HepG2 (cell line): Measurements from ENCODE around the gene NMNAT3. TPM values are rescaled to one million over a fixed set of nuclear protein-coding genes. Genes with fewer than 3 reads are reported as not detected.

Experiments used
- ATAC-seq: fragments of 200-7000 bp; cut with Tn5 transposase; 3 replicates; pipeline ENCODE4 v1.9.1; 2020; ENCODE audit warnings: mild to moderate bottlenecking, moderate library complexity
- BruUV-seq: library from RNA; stranded (reverse); fragments of 400-500 nt; replicated peaks from 2 replicates; lab custom pipeline; 2021; lab: Mats Ljungman, UMichigan
- CTCF ChIA-PET: fragments of 300-600 bp; formaldehyde crosslinking; extraction: SDS; loops from one replicate; lab custom pipeline; 2021; ENCODE audit warnings: low total read pairs, inconsistent platforms, low intra/inter-chr PET ratio; lab: Yijun Ruan, JAX
- POLR2A ChIA-PET: fragments of 350-600 bp; sonication (Branson Sonifier 250); formaldehyde crosslinking; loops from one replicate; lab custom pipeline; 2020; ENCODE audit warnings: antibody characterized with exemption, inconsistent platforms; lab: Yijun Ruan, JAX
- DNase-seq: peaks from one replicate; pipeline ENCODE4 v3.0.0-alpha.2; 2015; ENCODE audit warnings: low spot score
- FAIRE-seq: peaks from 3 replicates; lab custom pipeline; 2011; peaks lifted over from hg19 to GRCh38; lab: Jason Lieb, UNC
- H2AFZ ChIP-seq: one replicate; pipeline ENCODE4 v1.6.1; 2011; ENCODE audit warnings: low read length, inconsistent platforms
- H3K27ac ChIP-seq: fragments of 300-600 bp; 3 replicates; pipeline ENCODE4 v1.8.0; 2011; ENCODE audit warnings: mixed run types, mild to moderate bottlenecking, mixed read lengths, low read length, inconsistent platforms; ENCODE audit not compliant: insufficient read depth; ENCODE audit errors: extremely low read length
- H3K27me3 ChIP-seq, 2 experiments: fragments of 200-600 bp in 1 of 2; 2 replicates in 1 of 2; 3 replicates in 1 of 2; pipeline versions ENCODE4 v1.6.0 to v1.8.0; 2011; ENCODE audit warnings: low read length in 2 of 2, mild to moderate bottlenecking in 2 of 2, moderate library complexity in 2 of 2, inconsistent platforms in 1 of 2; ENCODE audit not compliant: insufficient read depth in 2 of 2, control insufficient read depth in 1 of 2
- H3K36me3 ChIP-seq, 2 experiments: fragments of 200-600 bp in 1 of 2; replicated peaks in 1 of 2; 2 replicates in 1 of 2; 3 replicates in 1 of 2; pipeline versions ENCODE4 v1.5.1 to v1.8.0; 2011; ENCODE audit warnings: low read length in 2 of 2, inconsistent platforms in 1 of 2; ENCODE audit not compliant: insufficient read depth in 2 of 2, control insufficient read depth in 1 of 2
- H3K4me1 ChIP-seq: 2 replicates; pipeline ENCODE4 v1.5.1; 2012; ENCODE audit warnings: low read length, inconsistent platforms; ENCODE audit not compliant: insufficient read depth
- H3K4me2 ChIP-seq: 2 replicates; pipeline ENCODE4 v1.6.0; 2011; ENCODE audit warnings: low read depth, low read length, inconsistent platforms
- H3K4me3 ChIP-seq, 3 experiments: fragments of 200-600 bp in 1 of 3; sonication (generic), shearing (Covaris generic) in 1 of 3; replicated peaks in 1 of 3; 2 replicates each; pipeline ENCODE4 v1.5.1; 2011 to 2016; ENCODE audit warnings: low read length in 3 of 3, inconsistent platforms in 2 of 3, low read depth in 2 of 3, mild to moderate bottlenecking in 2 of 3, control low read depth in 1 of 3, mixed read lengths in 1 of 3; ENCODE audit not compliant: insufficient read depth in 1 of 3
- H3K79me2 ChIP-seq: one replicate; pipeline ENCODE4 v1.6.1; 2011; ENCODE audit warnings: low read length, inconsistent platforms; ENCODE audit not compliant: insufficient read depth
- H3K9ac ChIP-seq: 2 replicates; pipeline ENCODE4 v1.6.0; 2011; ENCODE audit warnings: mild to moderate bottlenecking, low read depth, low read length, inconsistent platforms; ENCODE audit not compliant: insufficient read depth
- H3K9me3 ChIP-seq: 2 replicates; pipeline ENCODE4 v1.5.1; 2012; ENCODE audit warnings: mild to moderate bottlenecking, low read length
- H4K20me1 ChIP-seq: 2 replicates; pipeline ENCODE4 v1.6.0; 2011; ENCODE audit warnings: inconsistent platforms, mild to moderate bottlenecking, low read length, moderate library complexity; ENCODE audit not compliant: insufficient read depth
- SP4 ChIP-seq: sonication (generic); formaldehyde crosslinking; IDR thresholded peaks from 2 replicates; pipeline ENCODE4 v1.8.1; 2023; ENCODE audit warnings: mild to moderate bottlenecking, missing genetic modification reagents
- ZFP36 ChIP-seq: fragments of 150-350 bp; IDR thresholded peaks from 2 replicates; pipeline ENCODE4 v1.6.1; 2018; ENCODE audit warnings: borderline replicate concordance, low read length, low read depth; ENCODE audit not compliant: partially characterized antibody
- ZFP36L1 ChIP-seq: sonication (generic); formaldehyde crosslinking; IDR thresholded peaks from 2 replicates; pipeline ENCODE4 v1.8.0; 2022; ENCODE audit warnings: mild to moderate bottlenecking, missing genetic modification reagents, moderate library complexity
- ZNF768 ChIP-seq: sonication (generic); formaldehyde crosslinking; IDR thresholded peaks from 2 replicates; pipeline ENCODE4 v1.4.0; 2020; ENCODE audit warnings: missing genetic modification reagents
- WGBS: methylation state at CpG from one replicate; pipeline ENCODE4 v1.1.6; 2017; ENCODE audit warnings: low lambda C conversion rate; 5-methylcytosine and 5-hydroxymethylcytosine counted together
- in situ Hi-C: cut with HindIII; loops from 2 replicates; pipeline ENCODE4 v1.10.0; 2017; ENCODE audit warnings: low pct_unique_long_range_greater_than_20kb; ENCODE audit not compliant: extremely low pct_ligation_motif_present
- intact Hi-C: fragments of 100-400 bp; cut with micrococcal nuclease; formaldehyde crosslinking; loops from one replicate; pipeline ENCODE4 v1.10.0; 2022; ENCODE audit not compliant: unreplicated experiment
- polyA plus RNA-seq, 8 experiments: library from polyadenylated mRNA; depleted of rRNA in 3 of 8; stranded (reverse) in 7 of 8; unstranded in 1 of 8; fragments of >200 nt; fragmentation: Illumina TruSeq in 4 of 8; extraction: Trizol in 4 of 8; gene quantifications; 2 replicates each; pipeline versions ENCODE4 v1.2.1 to v1.2.3, GENCODE V29; 2011 to 2016; ENCODE audit warnings: low read depth in 4 of 8, missing spikeins in 1 of 8, mixed read lengths in 1 of 8; ENCODE audit not compliant: insufficient read depth in 1 of 8
- total RNA-seq, 5 experiments: library from RNA; depleted of rRNA; stranded (reverse); fragments of >200 nt; fragmentation: Illumina TruSeq; extraction: Trizol; gene quantifications; 2 replicates each; pipeline ENCODE4 v1.2.3, GENCODE V29; 2016; ENCODE audit warnings: low read depth in 1 of 5

The NMNAT3 gene
- total and polyA plus RNA-seq, 2 of the 13 experiments (the other 11 are each of a cell fraction or from before 2014, with no cell fraction given) = 6.1 to 7.0 TPM

GRCh38 chr3:139528924-139529323 is 148.8 kb downstream of the NMNAT3 start:
- no peak for DNase-seq
- Histone ChIP-seq H3K27me3 (no peaks in the 10 kb centered on the region), H3K9me3 (no peaks in the 10 kb centered on the region), H3K4me1 (peaks cover 16% of the 10 kb centered on the region), H3K36me3 (no peaks in the 10 kb centered on the region), H3K4me3 (no peak overlapping the region), H3K4me2 (no peak overlapping the region), H3K27ac (no peak overlapping the region), H2AFZ (no peak overlapping the region), H4K20me1 (no peaks in the 10 kb centered on the region), H3K79me2 (no peaks in the 10 kb centered on the region), H3K9ac (no peak overlapping the region)
- ATAC-seq = no peak
- no TSS peak for BruUV-seq
- TF ChIP-seq ZFP36 = no peak
- no peak for TF ChIP-seq ZFP36L1
- ChIA-PET POLR2A (no interaction called here), CTCF (no interaction called here)
- WGBS = 69% methylated on average over 3 of the region's 3 CpGs
- in situ Hi-C loops (no loop called here), intact Hi-C loops (no loop called here)
- no peak for FAIRE-seq

- intact Hi-C loops = no loop called here
Observed at GRCh38 chr3:139528281-139528680, 149.5 kb downstream of the NMNAT3 start.

More at GRCh38 chr3:139528281-139528680, 149.5 kb downstream of the NMNAT3 start:
- no peaks in the 10 kb centered on the region for H3K27me3 ChIP-seq
- POLR2A ChIA-PET = no interaction called here
- in situ Hi-C loops = no loop called here
- H3K4me1 ChIP-seq = peaks cover 9% of the 10 kb centered on the region
- TF ChIP-seq SP4 (CRISPR knock-in tag) (no peak), ZNF768 (CRISPR knock-in tag) (peak; percentile 35; the same call in 1 of the 2 replicates)
- no peaks in the 10 kb centered on the region for H3K79me2 ChIP-seq
- BruUV-seq = no TSS peak
- CTCF ChIA-PET = no interaction called here
- no peaks in the 10 kb centered on the region for H4K20me1 ChIP-seq
- no CpG with 5 or more reads among the region's 2 CpGs for WGBS
- no peak for DNase-seq
- H3K36me3 ChIP-seq = no peaks in the 10 kb centered on the region
- H3K27ac ChIP-seq = no peak overlapping the region
- no peak for ATAC-seq
- FAIRE-seq = no peak
- H3K4me2 ChIP-seq = no peak overlapping the region
- H2AFZ ChIP-seq = no peak overlapping the region
- H3K9me3 ChIP-seq = no peaks in the 10 kb centered on the region
- H3K9ac ChIP-seq = no peak overlapping the region
- no peak overlapping the region for H3K4me3 ChIP-seq
